ENCODE data around the gene MARCHF5.

- no peak for TF ChIP-seq CTCF (IDR thresholded peaks at IDR 0.05; ENCODE audit: low read length)
- no peak for TF ChIP-seq EZH2phosphoT487 (IDR thresholded peaks at IDR 0.05; ENCODE audit: low read length)
- no peak for TF ChIP-seq EZH2 (optimal IDR thresholded peaks at IDR 0.05; ENCODE audit: low read depth, low read length)
Measured at GRCh38 chr10:92377962-92378361, 87.0 kb downstream of the MARCHF5 start.
